ENCODE measurements around the gene C19orf81.

The C19orf81 gene

GRCh38 chr19:50664204-50664603 is 15.0 kb downstream of the C19orf81 start:
- in situ Hi-C loops (cut with HindIII; ENCODE audit: low sequenced_read_pairs), result no loop called here
- TF ChIP-seq CTCF (IDR thresholded peaks at IDR 0.05; ENCODE audit: low read depth, low read length, missing control alignments), result no peak
- no peak for DNase-seq (ENCODE audit: low read depth)
- H3K4me3 ChIP-seq (ENCODE audit: low read depth, low read length), result no peak overlapping the region

DNA sequence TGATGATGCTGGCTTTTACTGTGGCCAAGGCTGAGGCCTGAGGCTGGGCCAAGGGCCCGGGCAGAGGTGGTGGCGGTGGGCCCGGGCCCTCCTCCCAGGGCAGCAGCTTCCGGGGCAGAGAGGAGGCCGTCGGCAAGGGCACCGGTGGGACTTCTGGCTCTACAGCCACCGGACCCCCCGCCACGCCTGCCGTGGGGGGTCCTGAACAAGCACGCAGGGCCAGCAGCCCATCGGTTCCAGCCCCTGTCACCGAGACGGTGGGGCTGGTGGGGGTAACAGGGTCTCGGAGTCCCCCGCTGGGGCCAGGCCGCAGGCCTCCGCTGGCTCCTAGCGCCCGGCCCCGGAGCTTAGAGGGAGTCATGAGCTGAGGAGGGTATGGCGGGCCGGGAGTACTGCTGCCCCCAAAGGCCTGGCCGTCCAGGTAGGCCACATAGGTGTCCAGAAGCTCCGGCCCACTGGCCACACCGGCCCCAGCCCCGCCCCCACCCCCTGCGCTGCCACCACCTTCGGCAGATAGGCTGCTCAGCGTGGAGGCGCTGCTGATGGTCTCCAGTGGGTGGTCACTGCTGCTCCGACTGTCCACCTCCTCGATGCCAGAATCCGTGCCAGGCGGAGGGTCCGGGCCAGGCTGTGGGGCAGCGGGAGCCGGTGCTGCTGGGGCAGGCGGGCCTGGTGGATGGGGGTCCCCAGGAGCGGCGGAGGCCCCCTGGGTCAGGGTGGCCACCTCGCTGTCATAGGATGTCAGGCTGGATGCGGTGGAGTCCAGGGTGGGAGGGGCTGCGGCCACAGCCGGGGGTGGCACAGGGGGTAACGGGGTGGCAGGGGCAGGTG is 17.3 kb downstream of the C19orf81 start:
- no peak for TF ChIP-seq CTCF (IDR thresholded peaks at IDR 0.05; ENCODE audit: low read depth, low read length, missing control alignments)
- in situ Hi-C loops (cut with HindIII; ENCODE audit: low sequenced_read_pairs), result no loop called here
- DNase-seq (ENCODE audit: low read depth), result no peak
- H3K4me3 ChIP-seq (ENCODE audit: low read depth, low read length), result no peak overlapping the region

GRCh38 chr19:50667177-50667758 is 18.0 kb downstream of the C19orf81 start:
- no peak for DNase-seq (ENCODE audit: low read depth)
- in situ Hi-C loops (cut with HindIII; ENCODE audit: low sequenced_read_pairs), result no loop called here
- no peak for TF ChIP-seq CTCF (IDR thresholded peaks at IDR 0.05; ENCODE audit: low read depth, low read length, missing control alignments)
- H3K4me3 ChIP-seq (ENCODE audit: low read depth, low read length), result no peak overlapping the region

DNA sequence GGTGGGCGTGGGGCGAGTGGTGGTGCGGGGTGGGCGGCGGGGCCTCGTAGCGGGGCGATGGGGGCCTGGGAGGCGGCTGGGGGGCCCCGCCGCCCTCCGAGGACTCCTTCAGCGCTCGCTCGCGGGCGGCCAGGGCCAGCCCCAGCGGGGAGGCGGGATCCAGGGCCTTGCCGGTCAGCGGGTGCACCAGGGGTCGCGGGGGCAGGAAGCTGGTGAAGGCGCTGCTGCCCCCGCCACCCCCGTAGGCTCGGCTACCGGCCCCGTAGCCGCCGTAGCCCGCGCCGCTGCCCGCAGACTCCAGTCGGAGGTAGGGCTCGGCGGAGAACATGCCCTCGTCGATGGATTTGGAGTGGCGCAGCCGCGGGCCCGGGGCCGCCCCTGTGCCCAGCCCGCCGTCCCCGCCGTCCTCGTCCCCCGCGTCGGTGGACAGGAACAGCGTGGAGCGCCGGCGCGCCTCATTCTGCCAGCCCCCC is 18.6 kb downstream of the C19orf81 start:
- DNase-seq (ENCODE audit: low read depth), result no peak
- H3K4me3 ChIP-seq (ENCODE audit: low read depth, low read length), result no peak overlapping the region
- no peak for TF ChIP-seq CTCF (IDR thresholded peaks at IDR 0.05; ENCODE audit: low read depth, low read length, missing control alignments)
- in situ Hi-C loops (cut with HindIII; ENCODE audit: low sequenced_read_pairs), result no loop called here

GRCh38 chr19:50668416-50668815 is 19.2 kb downstream of the C19orf81 start:
- H3K4me3 ChIP-seq (ENCODE audit: low read depth, low read length), result no peak overlapping the region
- no peak for TF ChIP-seq CTCF (IDR thresholded peaks at IDR 0.05; ENCODE audit: low read depth, low read length, missing control alignments)
- in situ Hi-C loops (cut with HindIII; ENCODE audit: low sequenced_read_pairs), result no loop called here
- DNase-seq (ENCODE audit: low read depth), result no peak

GRCh38 chr19:50668879-50669278 is 19.6 kb downstream of the C19orf81 start:
- in situ Hi-C loops (cut with HindIII; ENCODE audit: low sequenced_read_pairs), result no loop called here

More at GRCh38 chr19:50668879-50669278, 19.6 kb downstream of the C19orf81 start:
- TF ChIP-seq CTCF (IDR thresholded peaks at IDR 0.05; ENCODE audit: low read depth, low read length, missing control alignments), result no peak
- no peak for DNase-seq (ENCODE audit: low read depth)
- H3K4me3 ChIP-seq (ENCODE audit: low read depth, low read length), result no peak overlapping the region

Measured in astrocyte of the cerebellum (primary cell).